Measurements from ENCODE around the gene LFNG.

The LFNG gene

GRCh38 chr7:2518737-2519118, 846 bp upstream of the LFNG start:
- no peak for DNase-seq

DNA sequence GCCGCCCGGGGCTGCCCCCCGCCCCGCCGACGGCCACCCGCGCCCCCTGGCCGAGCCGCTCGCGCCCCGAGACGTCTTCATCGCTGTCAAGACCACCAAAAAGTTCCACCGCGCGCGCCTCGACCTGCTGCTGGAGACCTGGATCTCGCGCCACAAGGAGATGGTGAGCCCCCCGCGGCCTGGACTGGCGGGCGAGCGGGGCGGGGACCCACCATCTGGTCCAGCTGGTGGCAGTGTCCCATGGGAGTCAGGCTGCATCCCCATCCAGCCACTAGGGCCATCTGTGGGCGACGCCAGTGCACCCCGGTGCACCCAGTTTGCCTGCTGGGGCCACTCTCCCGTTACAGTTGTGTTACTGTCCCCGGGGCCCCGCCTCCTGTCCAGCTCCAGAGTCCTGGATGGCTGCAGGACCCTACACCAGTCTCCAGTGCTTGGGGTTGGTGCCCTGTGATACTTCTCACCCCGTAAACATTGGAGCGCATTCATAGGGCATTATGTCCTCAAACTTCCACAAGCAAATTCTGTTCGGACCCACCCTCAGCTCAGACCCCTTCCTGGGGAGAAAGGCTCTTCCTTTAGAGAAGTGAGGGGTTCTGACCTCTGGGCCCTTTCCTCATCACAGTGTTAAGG, 672 bp downstream of the LFNG start:
- DNase-seq, result no peak

DNA sequence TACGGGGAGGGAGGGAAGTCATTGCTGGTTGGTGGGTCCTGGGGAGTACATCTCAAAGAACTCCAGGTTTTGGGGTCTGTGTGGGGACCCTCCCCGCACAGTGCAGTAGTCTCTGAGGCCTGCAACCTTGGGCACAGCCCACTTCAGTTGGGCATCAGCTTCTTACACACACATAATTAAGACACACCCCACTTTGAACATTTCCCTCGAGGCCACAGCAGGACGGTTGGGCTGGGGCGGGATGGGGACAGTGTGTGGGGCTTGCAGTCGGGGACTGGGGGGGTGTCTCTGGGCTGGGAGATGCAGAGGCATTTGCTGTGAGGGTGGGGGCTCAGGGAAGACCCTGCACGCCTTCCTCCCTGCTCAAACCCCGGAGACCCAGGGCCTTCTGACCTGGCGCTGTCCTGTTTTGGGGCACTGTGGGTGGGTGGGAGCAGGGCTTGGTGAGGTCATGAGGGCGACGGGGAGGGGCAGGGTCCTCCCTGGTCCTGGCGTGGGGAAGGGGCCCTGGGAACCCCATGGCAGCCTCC, 1.3 kb downstream of the LFNG start:
- no peak for DNase-seq

DNA sequence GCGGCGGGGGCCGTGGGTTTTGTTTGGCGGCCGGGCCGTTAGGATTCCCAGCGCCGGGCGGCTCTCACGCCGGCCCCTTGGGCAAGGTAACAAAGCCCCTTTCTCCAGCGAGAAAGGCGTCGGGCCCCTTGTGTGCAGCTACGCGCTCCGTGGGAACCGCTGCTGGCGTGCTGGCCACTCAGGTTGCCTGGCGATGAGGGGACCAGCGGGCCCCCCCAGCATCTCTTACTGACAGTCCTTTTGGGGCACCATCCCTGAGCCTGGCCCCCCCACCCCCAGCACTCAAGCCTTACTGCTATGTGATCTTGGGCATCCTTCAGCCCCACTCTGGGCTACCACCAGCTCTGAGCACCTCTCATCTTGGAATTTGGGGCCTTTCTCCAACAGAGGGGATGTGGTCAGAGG, 1.8 kb downstream of the LFNG start:
- no peak for DNase-seq

DNA sequence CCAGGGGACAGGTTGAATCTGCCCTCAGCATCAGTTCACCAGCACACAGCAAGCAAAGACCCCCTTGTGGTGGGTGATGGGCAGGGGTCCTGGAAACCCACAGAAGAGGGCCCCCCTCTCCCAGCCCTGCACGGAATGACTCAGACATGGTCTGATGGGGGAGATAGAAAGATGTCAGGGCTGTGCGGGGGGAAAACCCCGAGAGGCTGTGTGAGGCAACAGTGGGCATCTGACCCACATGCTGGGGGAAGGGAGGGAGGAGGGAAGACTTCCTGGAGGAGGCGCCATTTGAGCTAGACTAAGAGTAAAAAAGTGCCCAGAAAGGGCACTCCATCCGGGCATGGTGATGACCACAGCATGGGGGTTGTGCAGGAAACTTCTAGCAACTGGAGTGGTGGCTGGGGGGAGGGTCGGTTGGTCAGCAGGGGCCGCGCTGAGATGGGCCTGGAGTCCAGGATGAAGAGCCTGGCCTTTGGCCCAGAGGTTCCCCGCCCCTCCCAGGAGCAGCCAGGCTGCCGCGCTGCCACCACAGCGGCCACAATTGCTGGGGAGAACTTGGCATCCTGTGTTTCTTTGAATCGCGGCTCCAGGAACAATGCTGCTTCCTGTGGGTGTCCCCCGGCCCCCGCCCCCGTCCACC, 2.5 kb downstream of the LFNG start:
- DNase-seq, result peak in 1 of 2 experiments; percentile 11

DNA sequence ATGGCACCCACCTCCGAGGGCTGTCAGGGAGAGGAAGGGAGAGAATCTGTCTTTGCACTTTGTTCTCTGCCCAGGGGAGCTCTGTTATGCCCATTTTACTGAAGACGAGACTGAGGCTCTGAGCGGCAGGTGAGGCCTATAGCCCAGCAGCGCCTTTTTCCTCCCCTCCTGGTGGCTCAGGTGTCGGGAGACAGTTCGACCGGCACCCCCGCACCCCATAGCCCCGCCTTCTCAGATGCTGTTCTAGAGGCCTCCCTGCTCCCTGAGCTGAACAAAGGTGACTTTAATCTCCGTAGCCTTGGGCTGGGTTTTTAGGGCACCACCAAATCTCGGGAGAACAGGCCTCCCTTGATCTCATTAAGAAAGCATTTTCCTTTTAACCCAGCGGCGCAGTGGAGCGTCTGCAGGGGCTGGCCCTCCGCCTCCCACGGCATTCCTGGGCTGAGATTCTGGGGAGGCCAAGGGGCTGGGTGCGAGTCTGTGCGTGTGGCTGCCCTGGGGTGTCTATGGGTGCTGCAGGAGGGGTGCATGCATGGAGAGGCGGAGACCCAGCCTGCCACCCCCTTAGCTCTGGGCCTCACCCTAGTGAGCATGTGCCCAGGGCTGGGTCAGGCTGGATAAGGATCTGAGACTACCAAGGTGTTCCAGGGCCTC, 3.3 kb downstream of the LFNG start:
- no peak for DNase-seq

DNA sequence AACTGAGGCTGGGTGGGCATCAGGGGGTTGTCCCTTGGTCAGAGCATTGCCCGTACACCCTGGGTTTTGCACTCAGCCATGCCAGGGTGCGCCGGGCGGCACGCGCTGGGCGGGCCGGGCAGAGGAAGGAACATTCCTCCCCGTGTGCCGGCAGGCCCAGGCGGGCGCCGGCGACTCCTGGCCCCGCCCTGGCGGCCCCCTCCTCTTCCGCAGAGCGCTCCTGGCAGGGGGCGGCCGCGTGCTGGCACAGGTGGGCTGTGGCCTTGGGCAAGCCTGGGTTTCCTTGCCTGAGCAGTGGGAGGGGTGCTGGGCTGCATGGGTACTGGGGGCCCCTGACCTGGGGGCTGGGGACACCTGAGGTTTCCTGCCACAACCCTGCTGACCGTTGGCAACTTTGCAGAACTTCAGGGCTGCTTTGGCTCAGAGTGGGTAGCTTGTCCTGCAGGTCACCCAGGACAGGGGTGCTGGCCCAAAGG, 3.9 kb downstream of the LFNG start:
- no peak for DNase-seq

- no peak for DNase-seq
These were observed 4.6 kb downstream of the LFNG start for GRCh38 chr7:2523941-2524807.

GRCh38 chr7:2524808-2525657, 5.5 kb downstream of the LFNG start:
- DNase-seq, result no peak

DNA sequence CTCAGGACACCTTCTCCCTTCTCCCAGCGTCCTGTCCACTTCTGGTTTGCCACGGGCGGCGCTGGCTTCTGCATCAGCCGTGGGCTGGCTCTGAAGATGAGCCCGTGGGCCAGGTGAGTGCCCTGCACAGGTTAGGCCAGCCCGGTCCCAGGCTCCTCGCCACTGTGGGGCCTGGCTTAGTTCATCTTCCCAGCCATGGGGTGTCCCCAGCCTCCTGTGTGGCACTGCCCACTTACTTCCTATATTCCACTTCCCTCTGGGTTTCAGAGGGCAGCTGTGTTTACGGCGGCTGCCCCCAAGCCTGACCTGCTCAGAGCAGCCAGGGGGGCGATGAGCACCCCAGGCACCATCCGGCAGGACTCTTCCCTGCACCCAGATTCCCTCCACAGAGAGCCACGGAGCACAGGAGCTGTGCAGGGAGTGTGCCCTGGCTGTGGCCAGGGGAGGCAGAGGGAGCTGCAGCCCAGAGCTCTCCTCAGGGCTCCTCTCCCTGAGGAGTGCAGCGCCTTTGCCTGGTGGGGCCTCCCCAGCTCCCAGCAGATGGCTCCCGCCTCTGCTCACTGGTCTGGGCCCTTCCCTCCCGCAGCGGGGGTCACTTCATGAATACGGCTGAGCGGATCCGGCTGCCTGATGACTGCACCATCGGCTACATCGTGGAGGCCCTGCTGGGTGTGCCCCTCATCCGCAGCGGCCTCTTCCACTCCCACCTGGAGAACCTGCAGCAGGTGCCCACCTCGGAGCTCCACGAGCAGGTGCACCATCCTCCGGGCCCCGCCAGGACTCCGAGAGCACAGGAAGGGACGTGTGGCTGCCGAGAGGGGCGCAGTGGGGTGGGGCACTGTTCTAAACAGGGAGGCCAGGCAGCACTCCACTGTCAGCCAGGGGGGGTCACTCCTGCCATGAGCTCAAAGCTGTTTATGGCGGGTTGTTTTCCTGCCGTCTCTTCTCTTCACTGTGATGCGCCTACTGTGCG, 6.4 kb downstream of the LFNG start:
- no peak for DNase-seq

GRCh38 chr7:2526659-2527504, 7.3 kb downstream of the LFNG start:
- DNase-seq, result no peak

GRCh38 chr7:2527505-2528467, 8.2 kb downstream of the LFNG start:
- DNase-seq, result no peak

DNA sequence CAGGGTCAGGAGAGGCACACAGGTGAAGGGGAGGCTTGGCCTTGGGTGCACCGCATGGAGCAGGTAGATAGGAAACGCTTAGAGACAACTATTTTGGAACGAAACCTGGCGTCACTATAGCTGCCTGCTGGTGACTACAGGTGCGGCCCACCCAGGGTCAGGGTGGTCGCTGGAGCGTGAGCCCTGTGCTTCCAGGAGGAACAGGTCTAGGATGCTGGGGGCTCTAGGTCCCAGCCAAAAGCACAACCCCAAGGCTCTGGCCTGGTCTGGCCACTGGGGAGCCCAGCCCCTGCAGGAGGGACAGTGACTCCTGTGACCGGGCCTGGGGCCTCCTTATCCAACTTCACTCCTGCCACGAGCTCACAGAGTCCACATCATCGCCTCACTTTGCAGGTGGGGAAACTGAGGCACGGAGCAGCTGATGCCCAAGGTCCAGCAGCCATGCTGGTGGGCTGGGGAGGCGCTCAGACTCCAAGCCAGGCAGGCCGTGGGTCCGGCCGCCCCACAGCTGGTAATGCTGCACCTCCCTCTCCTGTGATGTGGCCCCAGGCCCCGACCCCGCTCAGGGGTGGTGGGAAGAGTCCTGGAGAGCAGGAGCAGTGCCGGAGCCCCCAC, 9.0 kb downstream of the LFNG start:
- DNase-seq, result no peak

GRCh38 chr7:2529161-2530070, 9.8 kb downstream of the LFNG start:
- DNase-seq, result peak; percentile 67 to 78

GRCh38 chr7:2530071-2530987, 10.8 kb downstream of the LFNG start:
- DNase-seq, result peak; percentile 57 to 63

Measured in Kasumi-1 (cell line).